Adrenal gland (tissue), 12 donors: ENCODE measurements around the gene MARCHF11. TPM values are rescaled to one million over a fixed set of nuclear protein-coding genes. Genes with fewer than 3 reads are reported as not detected.

Experiments
- DNase-seq, 7 donors: peaks; one replicate each; pipeline ENCODE4 v3.0.0-alpha.2; 2019 to 2020
- H3K27ac ChIP-seq, 5 donors: fragments of 200-600 bp; sonication (generic) in 4 of 5; 1 replicate in 3 of 5; 2 replicates in 2 of 5; pipeline versions ENCODE4 v1.5.1 to v1.8.0; 2016 to 2020; ENCODE audit warnings: mild to moderate bottlenecking in 1 of 5
- H3K27me3 ChIP-seq: fragments of 200-600 bp; 2 replicates; pipeline ENCODE4 v1.8.0; 2021
- H3K36me3 ChIP-seq, 2 donors: fragments of 200-600 bp; replicated peaks in 1 of 2; 1 replicate in 1 of 2; 2 replicates in 1 of 2; pipeline versions ENCODE4 v1.5.1 to v1.8.0; 2018 to 2022
- H3K4me1 ChIP-seq, 2 donors: fragments of 200-600 bp; replicated peaks in 1 of 2; 1 replicate in 1 of 2; 2 replicates in 1 of 2; pipeline versions ENCODE4 v1.5.1 to v1.8.0; 2018 to 2021
- H3K4me3 ChIP-seq, 4 donors: fragments of 200-600 bp; sonication (generic) in 3 of 4; one replicate each; pipeline ENCODE4 v1.5.1; 2016 to 2018
- H3K9me3 ChIP-seq, 3 donors: fragments of 200-600 bp; sonication (generic) in 1 of 3; replicated peaks in 1 of 3; 1 replicate in 2 of 3; 2 replicates in 1 of 3; pipeline versions ENCODE4 v1.5.1 to v1.8.0; 2016 to 2021
- CTCF ChIP-seq, 6 experiments: fragments of 450-650 bp in 4 of 6; fragments of 200-600 bp in 2 of 6; sonication (generic) in 1 of 6; IDR thresholded peaks; 1 replicate in 5 of 6; 2 replicates in 1 of 6; pipeline versions ENCODE4 v1.5.1 to v1.8.0; 2016 to 2021; ENCODE audit warnings: antibody characterized with exemption in 6 of 6, mild to moderate bottlenecking in 2 of 6, moderate library complexity in 1 of 6
- POLR2A ChIP-seq, 2 donors: fragments of 450-650 bp; IDR thresholded peaks; one replicate each; pipeline ENCODE4 v1.6.1; 2017; ENCODE audit warnings: antibody characterized with exemption in 2 of 2, mild to moderate bottlenecking in 2 of 2, moderate library complexity in 1 of 2
- WGBS, 4 donors: extraction: QIAGEN DNeasy Blood & Tissue Kit in 2 of 4; methylation state at CpG; one replicate each; pipeline versions ENCODE4 v1.1.5 to v1.1.7; 2013 to 2017; 5-methylcytosine and 5-hydroxymethylcytosine counted together
- intact Hi-C, 2 donors: fragments of 100-400 bp; cut with DNase I; formaldehyde crosslinking; loops; one replicate each; pipeline versions ENCODE4 v1.14.1 to v1.15.0; 2022 to 2023
- polyA plus RNA-seq, 3 donors: library from polyadenylated mRNA; stranded (reverse); fragments of 200-250 nt in 2 of 3; fragments of 350-450 nt in 1 of 3; fragmentation: Illumina TruSeq in 1 of 3; extraction: RNeasy Lipid Tissue Mini Kit (QIAGEN cat#74804) in 1 of 3; gene quantifications; one replicate each; pipeline ENCODE4 v1.2.3, GENCODE V29; 2013 to 2014
- total RNA-seq, 9 donors: library from RNA; depleted of rRNA in 4 of 9; stranded (reverse); fragments of >200 nt in 4 of 9; fragments of 120-200 nt in 1 of 9; fragmentation: NEBNext Ultra II Directional in 1 of 9; extraction: Animal tissue kit (Norgen Biotek cat#: 25700) in 1 of 9; gene quantifications; one replicate each; pipeline versions ENCODE4 v1.1.0 to v1.2.4, GENCODE V29; 2013 to 2023
- donor health status: healthy with polysubstance abuse.
- donor health status: Bipolar disorder and iron deficiency.
- donor health status: DM: yes; HTN: yes; CAD: no.
- donor health status: DM: no; HTN: no; CAD: no.
- donor health status: DM: no; HTN: no; CAD: no.
- donor health status: DM: yes; HTN: yes; CAD: no.

Gene MARCHF11
- total and polyA plus RNA-seq, 12 donors = 0.14 to 3.9 (median 1.0) TPM; not detected in 6

GRCh38 chr5:16119790-16120189, 59.8 kb downstream of the MARCHF11 start:
- no peak for DNase-seq
- TF ChIP-seq POLR2A (IDR thresholded peaks at IDR 0.05) (no peak), CTCF (IDR thresholded peaks at IDR 0.05) (no peak)
- H3K4me3 ChIP-seq = no peak overlapping the region
- no peaks in the 10 kb centered on the region for H3K27me3 ChIP-seq
- no peaks in the 10 kb centered on the region for H3K4me1 ChIP-seq
- no peaks in the 10 kb centered on the region for H3K36me3 ChIP-seq
- WGBS, 4 donors = 68 to 70% (median 69%) methylated on average over 4 of the region's 4 CpGs
- H3K9me3 ChIP-seq = no peaks in the 10 kb centered on the region
- intact Hi-C loops = no loop called here
- H3K27ac ChIP-seq = no peak overlapping the region

- Histone ChIP-seq H3K4me1 (no peaks in the 10 kb centered on the region), H3K9me3 (no peaks in the 10 kb centered on the region), H3K27ac (no peak overlapping the region), H3K4me3 (no peak overlapping the region), H3K36me3 (no peaks in the 10 kb centered on the region), H3K27me3 (no peaks in the 10 kb centered on the region)
- intact Hi-C loops = no loop called here
- TF ChIP-seq POLR2A (IDR thresholded peaks at IDR 0.05) = no peak
- no peak for TF ChIP-seq CTCF (IDR thresholded peaks at IDR 0.05)
- DNase-seq = no peak
- WGBS, 4 donors = 66 to 78% (median 76%) methylated on average over 8 of the region's 8 CpGs
Observed at GRCh38 chr5:16115140-16115539, 64.5 kb downstream of the MARCHF11 start.

GRCh38 chr5:16108418-16108817, 71.2 kb downstream of the MARCHF11 start:
- 49 to 72% (median 70%) methylated on average over 3 of the region's 3 CpGs for WGBS, 4 donors
- no peaks in the 10 kb centered on the region for H3K27me3 ChIP-seq
- no peaks in the 10 kb centered on the region for H3K9me3 ChIP-seq
- no peak for DNase-seq
- no peak overlapping the region for H3K4me3 ChIP-seq
- TF ChIP-seq POLR2A (IDR thresholded peaks at IDR 0.05) = no peak
- no peaks in the 10 kb centered on the region for H3K36me3 ChIP-seq
- intact Hi-C loops = no loop called here
- H3K4me1 ChIP-seq = no peaks in the 10 kb centered on the region
- no peak overlapping the region for H3K27ac ChIP-seq

GRCh38 chr5:16104961-16105360, 74.6 kb downstream of the MARCHF11 start:
- H3K4me3 ChIP-seq = no peak overlapping the region
- intact Hi-C loops = no loop called here
- no peak overlapping the region for H3K27ac ChIP-seq
- no peaks in the 10 kb centered on the region for H3K9me3 ChIP-seq
- no peak for DNase-seq
- 62 to 74% (median 70%) methylated on average over 2 of the region's 2 CpGs for WGBS, 4 donors
- H3K36me3 ChIP-seq = no peaks in the 10 kb centered on the region
- H3K27me3 ChIP-seq = no peaks in the 10 kb centered on the region
- no peaks in the 10 kb centered on the region for H3K4me1 ChIP-seq
- TF ChIP-seq CTCF (IDR thresholded peaks at IDR 0.05) = no peak
- no peak for TF ChIP-seq POLR2A (IDR thresholded peaks at IDR 0.05)

- 44 to 63% (median 56%) methylated on average over 5 of the region's 5 CpGs for WGBS, 4 donors
- no peaks in the 10 kb centered on the region for H3K36me3 ChIP-seq
- intact Hi-C loops = no loop called here
- H3K27ac ChIP-seq = no peak overlapping the region
- TF ChIP-seq CTCF (IDR thresholded peaks at IDR 0.05) = no peak
- TF ChIP-seq POLR2A (IDR thresholded peaks at IDR 0.05) = no peak
- no peak overlapping the region for H3K4me3 ChIP-seq
- no peaks in the 10 kb centered on the region for H3K9me3 ChIP-seq
- no peaks in the 10 kb centered on the region for H3K4me1 ChIP-seq
- no peaks in the 10 kb centered on the region for H3K27me3 ChIP-seq
- no peak for DNase-seq
Observed at GRCh38 chr5:16095612-16096011, 84.0 kb downstream of the MARCHF11 start.
